ENCODE data around the gene TRAPPC14.
A peak's percentile ranks its signal among the peaks of the same experiment; 100 is the strongest.

The TRAPPC14 gene

DNA sequence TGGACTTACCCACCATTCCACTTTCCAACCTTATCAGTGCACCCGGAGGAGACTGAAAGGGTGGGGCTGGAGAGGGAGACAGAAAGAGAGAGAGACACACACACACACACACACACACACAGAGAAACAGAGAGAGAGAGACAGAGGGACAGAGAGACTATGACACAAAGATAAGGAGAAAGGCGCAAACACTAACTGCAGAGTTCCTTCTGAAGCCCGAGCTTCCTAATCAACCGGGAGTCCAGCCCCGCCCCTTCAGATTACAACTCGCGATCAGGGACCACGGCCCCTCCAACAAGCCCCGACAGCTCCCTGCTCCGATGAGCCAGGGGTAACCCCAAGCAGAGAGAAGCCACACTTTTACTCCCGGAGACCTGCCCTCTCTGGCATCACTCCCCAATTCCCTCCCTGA lies 9.4 kb upstream of the TRAPPC14 start:
- Histone ChIP-seq H3K9me3 (ENCODE audit: low read length) (no peaks in the 10 kb centered on the region), H3K4me1 (ENCODE audit: insufficient read depth, low read length) (peaks cover 23% of the 10 kb centered on the region), H3K27me3 (ENCODE audit: insufficient read depth, low read length) (no peaks in the 10 kb centered on the region), H3K4me3 (ENCODE audit: low read length) (peak overlapping the region; percentile 41), H2AFZ (ENCODE audit: low read depth, low read length) (no peak overlapping the region), H3K36me3 (ENCODE audit: insufficient read depth, low read length) (peaks cover 16% of the 10 kb centered on the region)

DNA sequence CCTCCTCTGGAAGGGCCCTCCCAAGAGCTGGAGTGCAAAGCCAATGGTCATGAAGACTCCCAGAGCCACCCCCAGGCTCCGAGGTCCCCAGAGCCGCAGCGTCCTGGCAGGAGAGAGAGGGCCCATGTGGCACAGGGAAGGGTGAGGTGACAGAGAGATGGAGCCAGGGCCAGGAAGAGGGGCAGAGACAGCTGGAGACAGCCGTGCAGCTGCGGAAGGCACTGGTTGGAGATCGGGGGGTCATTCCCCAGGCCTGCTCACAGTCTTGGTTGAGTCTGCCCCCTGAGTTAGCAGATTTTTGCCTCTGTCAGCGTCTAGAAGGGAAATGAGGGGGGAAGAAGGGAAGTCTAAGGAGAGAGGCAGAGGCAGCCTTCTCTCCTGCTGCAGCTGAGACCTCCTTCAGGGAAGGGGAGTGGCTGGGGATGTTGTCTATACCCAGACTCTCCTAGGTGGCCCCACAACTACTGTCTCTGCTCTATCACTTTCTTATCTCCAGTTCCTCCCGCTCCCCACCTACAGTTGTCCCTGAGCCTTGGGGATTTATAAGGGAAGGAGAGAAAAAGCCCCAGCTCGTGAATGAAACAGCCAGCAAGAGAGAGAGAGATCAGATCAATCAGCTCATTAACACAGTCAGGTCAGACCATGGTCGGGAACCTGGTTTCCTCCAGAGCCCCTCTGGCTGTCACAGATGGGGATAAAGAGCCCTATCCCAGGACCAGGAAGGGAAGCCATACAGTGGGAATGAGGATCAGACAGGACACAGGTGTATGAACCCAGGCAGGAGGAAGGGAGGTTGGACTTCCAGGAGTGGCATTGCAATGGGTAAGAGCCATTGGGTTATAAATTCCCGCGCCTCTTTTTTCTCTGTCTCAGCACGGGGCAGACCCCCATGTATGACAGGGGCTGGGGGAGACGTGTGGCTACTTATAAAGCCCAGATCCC lies 8.7 kb upstream of the TRAPPC14 start:
- Histone ChIP-seq H3K4me1 (ENCODE audit: insufficient read depth, low read length) (peaks cover 23% of the 10 kb centered on the region), H2AFZ (ENCODE audit: low read depth, low read length) (no peak overlapping the region), H3K9me3 (ENCODE audit: low read length) (no peaks in the 10 kb centered on the region), H3K27me3 (ENCODE audit: insufficient read depth, low read length) (no peaks in the 10 kb centered on the region), H3K36me3 (ENCODE audit: insufficient read depth, low read length) (peaks cover 16% of the 10 kb centered on the region), H3K4me3 (ENCODE audit: low read length) (peak overlapping the region; percentile 41)

DNA sequence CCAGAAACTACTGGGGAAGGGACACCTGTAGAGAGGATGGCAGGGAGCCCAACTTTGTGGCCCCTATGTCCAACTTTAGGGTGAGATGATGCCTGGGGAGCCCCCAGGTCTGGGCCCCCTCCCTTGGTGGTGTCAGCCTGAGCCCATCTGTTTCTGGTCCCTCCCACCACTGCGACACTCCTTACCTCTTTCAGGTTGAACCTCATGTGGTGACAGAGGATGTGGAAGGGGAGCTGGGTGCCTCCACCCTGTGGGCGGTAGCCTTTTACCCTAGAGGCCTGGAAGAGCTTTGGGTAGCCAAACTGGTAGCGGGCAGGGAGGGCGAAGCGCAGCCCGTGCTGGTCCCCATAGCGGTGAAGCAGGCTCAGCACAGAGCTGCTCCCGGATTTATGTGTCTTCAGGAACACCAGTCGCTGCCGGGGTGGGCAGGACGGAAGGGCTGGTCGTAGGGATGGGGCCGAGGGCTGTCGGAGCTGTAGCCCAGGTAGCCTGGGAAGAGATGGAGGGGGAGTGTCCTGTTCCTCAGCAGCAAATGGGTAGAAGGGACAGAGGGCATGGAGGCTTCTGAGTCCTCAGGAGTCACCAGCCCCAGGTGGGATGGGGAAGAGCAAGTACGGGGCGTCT lies 7.9 kb upstream of the TRAPPC14 start:
- Histone ChIP-seq H2AFZ (ENCODE audit: low read depth, low read length) (no peak overlapping the region), H3K27me3 (ENCODE audit: insufficient read depth, low read length) (no peaks in the 10 kb centered on the region), H3K4me3 (ENCODE audit: low read length) (no peak overlapping the region), H3K36me3 (ENCODE audit: insufficient read depth, low read length) (peaks cover 13% of the 10 kb centered on the region), H3K9me3 (ENCODE audit: low read length) (no peaks in the 10 kb centered on the region), H3K4me1 (ENCODE audit: insufficient read depth, low read length) (peaks cover 23% of the 10 kb centered on the region)

DNA sequence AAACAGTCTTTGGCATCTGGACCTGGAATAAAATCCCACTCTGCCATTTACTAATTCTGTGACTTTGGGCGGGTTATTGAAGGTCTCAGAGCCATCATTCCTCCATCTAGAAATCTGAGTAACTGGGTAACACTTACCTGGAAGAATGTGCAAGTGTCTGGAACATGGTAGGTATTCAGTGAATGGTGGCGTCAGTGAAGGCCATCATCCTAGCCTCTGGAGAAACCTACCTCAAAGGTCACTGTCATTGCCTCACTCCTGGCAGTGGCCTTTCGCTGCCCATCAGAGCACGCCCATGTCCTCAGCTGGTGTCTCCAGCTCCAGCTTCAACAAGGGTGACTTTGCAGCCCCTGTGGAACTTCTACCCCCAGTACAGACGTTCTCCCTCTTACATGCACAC lies 5.3 kb upstream of the TRAPPC14 start:
- Histone ChIP-seq H3K36me3 (ENCODE audit: insufficient read depth, low read length) (no peaks in the 10 kb centered on the region), H2AFZ (ENCODE audit: low read depth, low read length) (no peak overlapping the region), H3K4me3 (ENCODE audit: low read length) (no peak overlapping the region), H3K27me3 (ENCODE audit: insufficient read depth, low read length) (no peaks in the 10 kb centered on the region), H3K9me3 (ENCODE audit: low read length) (no peaks in the 10 kb centered on the region), H3K4me1 (ENCODE audit: insufficient read depth, low read length) (peaks cover 23% of the 10 kb centered on the region)

DNA sequence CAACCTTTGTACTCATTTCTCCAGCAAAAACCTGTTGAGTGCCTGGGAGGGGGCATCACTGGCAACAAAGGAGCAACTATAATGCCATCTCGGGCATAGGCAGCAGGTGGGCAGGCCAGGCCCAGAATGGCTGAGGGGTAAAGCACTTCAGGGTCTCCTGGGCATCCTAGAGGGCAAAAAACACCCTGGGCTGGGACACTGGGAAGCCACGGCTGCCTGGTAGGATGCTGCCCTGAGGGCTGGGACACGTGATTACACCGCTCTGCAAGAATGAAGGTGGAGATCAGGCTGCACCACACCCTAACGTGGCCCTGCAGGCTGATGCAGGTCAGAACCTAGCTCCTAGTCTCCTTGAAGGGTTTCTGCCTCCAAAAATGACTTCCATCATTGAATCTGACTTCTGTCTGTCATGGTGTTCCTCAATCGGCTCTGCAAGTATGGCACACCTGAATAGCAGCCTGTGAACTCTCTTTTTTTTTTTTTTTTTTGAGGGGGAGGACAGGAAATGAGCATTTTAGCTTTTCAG lies 4.5 kb upstream of the TRAPPC14 start:
- Histone ChIP-seq H3K9me3 (ENCODE audit: low read length) (no peaks in the 10 kb centered on the region), H2AFZ (ENCODE audit: low read depth, low read length) (no peak overlapping the region), H3K36me3 (ENCODE audit: insufficient read depth, low read length) (no peaks in the 10 kb centered on the region), H3K27me3 (ENCODE audit: insufficient read depth, low read length) (no peaks in the 10 kb centered on the region), H3K4me1 (ENCODE audit: insufficient read depth, low read length) (peaks cover 15% of the 10 kb centered on the region), H3K4me3 (ENCODE audit: low read length) (no peak overlapping the region)

DNA sequence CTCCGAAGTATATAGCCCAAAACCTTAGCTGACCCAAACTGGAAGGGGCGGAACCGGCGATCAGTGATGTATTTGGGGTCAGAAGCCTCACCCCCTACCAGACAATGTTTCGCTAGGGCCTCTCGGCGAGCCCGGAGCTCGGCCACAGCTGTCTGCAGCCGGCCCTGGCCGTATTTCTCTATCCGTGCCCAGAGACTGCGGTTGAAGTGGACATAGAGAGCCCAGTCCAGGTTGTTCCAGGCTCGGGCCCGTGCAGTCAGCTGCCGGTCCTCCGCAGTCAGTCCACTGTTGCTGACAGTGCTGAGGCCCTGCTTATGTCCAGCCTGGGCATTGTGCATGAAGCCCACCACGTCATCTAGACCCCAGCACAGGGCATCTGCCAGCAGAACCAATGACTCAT lies 1.5 kb upstream of the TRAPPC14 start:
- H3K4me1 ChIP-seq (ENCODE audit: insufficient read depth, low read length) = peaks cover 14% of the 10 kb centered on the region
- H3K9me3 ChIP-seq (ENCODE audit: low read length) = no peaks in the 10 kb centered on the region
- no peaks in the 10 kb centered on the region for H3K27me3 ChIP-seq (ENCODE audit: insufficient read depth, low read length)
- peaks cover 13% of the 10 kb centered on the region for H3K36me3 ChIP-seq (ENCODE audit: insufficient read depth, low read length)
- H3K4me3 ChIP-seq (ENCODE audit: low read length) = no peak overlapping the region
- no peak overlapping the region for H2AFZ ChIP-seq (ENCODE audit: low read depth, low read length)

DNA sequence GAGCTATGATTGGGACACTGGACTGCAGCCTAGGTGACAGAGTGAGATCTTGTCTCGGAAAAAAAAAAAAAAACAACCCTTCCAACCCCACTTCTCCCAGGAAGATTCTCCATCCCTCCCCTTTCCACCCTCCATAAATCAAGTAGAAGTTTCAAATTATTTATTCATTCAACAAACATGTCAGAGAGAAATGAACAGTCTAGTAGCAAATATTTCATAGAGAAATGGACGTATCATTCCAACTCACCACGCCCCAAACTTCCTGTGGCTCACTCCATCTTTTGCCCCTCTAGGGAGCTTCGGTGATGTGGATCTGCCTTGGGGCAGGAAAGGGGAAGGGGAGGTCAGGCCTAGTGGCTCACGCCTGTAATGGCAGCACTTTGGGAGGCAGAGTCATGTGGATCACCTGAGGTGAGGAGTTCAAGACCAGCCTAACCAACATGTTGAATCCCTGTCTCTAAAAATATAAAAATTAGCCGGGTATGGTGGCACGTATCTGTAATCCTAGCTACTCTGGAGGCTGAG lies 638 bp upstream of the TRAPPC14 start:
- peaks cover 20% of the 10 kb centered on the region for H3K36me3 ChIP-seq (ENCODE audit: insufficient read depth, low read length)
- H3K4me1 ChIP-seq (ENCODE audit: insufficient read depth, low read length) = peaks cover 14% of the 10 kb centered on the region
- no peaks in the 10 kb centered on the region for H3K9me3 ChIP-seq (ENCODE audit: low read length)
- peak overlapping the region; percentile 58 for H2AFZ ChIP-seq (ENCODE audit: low read depth, low read length)
- no peaks in the 10 kb centered on the region for H3K27me3 ChIP-seq (ENCODE audit: insufficient read depth, low read length)
- peak overlapping the region; percentile 80 for H3K4me3 ChIP-seq (ENCODE audit: low read length)

DNA sequence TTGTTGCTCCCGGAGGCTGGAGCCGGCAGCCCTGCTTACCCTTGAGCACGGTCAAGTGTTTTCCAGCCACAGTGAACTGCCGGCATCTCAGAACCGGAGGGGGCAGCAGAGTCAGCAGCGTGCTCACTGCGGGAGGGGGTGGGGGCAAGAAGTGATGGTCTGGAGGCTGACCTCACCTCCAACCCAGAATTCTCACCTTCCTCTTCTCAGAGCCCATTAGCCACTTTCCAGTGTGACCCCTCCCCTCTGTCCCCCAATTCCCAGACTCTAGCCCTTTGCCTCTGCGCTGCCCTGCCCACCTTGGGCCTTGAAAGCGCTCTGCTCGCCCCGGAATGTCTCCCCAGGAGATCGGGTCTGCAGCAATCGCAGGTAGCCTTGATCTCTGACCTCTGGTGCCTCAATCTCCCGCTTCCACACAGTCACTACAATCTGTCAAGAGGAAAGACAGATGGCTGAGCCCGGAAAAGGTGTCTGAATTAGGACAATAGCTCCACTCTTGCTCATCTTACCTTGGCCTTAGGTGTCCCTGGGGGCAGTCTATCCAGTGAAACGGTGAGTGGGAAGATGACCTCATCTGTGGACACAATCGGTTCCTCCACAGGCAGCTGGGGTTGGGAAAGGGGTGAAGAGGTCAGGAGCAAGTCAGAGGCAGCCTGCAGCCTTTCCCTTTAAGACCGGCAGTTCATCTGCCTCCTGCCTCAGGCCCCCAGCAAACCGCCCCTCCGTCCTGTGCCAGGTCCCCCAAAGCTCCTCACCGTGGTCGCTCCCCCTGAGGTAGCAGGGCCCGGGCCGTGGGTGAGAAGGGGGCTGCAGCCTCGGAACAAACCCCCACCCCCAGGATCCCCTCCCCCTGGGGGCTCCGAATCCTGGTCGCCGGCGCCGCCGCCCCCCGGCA lies 942 bp downstream of the TRAPPC14 start:
- Histone ChIP-seq H3K4me3 (ENCODE audit: low read length) (peak overlapping the region; percentile 80), H3K4me1 (ENCODE audit: insufficient read depth, low read length) (peaks cover 14% of the 10 kb centered on the region), H3K36me3 (ENCODE audit: insufficient read depth, low read length) (peaks cover 34% of the 10 kb centered on the region), H3K9me3 (ENCODE audit: low read length) (no peaks in the 10 kb centered on the region), H2AFZ (ENCODE audit: low read depth, low read length) (no peak overlapping the region), H3K27me3 (ENCODE audit: insufficient read depth, low read length) (no peaks in the 10 kb centered on the region)

DNA sequence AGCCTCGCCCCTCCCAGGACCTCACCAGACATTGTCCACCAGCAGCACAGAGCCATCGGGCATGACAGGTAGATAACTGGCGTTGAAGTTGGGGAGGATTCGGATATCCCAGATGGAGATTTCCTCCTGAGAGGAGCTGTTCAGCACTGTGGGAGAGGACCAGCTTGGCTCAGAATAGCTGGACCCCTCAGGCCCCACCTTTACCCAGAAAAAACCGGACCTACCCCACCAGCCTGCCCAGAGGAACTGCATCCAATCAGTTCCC lies 1.5 kb downstream of the TRAPPC14 start:
- Histone ChIP-seq H3K4me3 (ENCODE audit: low read length) (no peak overlapping the region), H2AFZ (ENCODE audit: low read depth, low read length) (no peak overlapping the region), H3K4me1 (ENCODE audit: insufficient read depth, low read length) (peaks cover 14% of the 10 kb centered on the region), H3K36me3 (ENCODE audit: insufficient read depth, low read length) (peaks cover 40% of the 10 kb centered on the region), H3K27me3 (ENCODE audit: insufficient read depth, low read length) (no peaks in the 10 kb centered on the region), H3K9me3 (ENCODE audit: low read length) (no peaks in the 10 kb centered on the region)

DNA sequence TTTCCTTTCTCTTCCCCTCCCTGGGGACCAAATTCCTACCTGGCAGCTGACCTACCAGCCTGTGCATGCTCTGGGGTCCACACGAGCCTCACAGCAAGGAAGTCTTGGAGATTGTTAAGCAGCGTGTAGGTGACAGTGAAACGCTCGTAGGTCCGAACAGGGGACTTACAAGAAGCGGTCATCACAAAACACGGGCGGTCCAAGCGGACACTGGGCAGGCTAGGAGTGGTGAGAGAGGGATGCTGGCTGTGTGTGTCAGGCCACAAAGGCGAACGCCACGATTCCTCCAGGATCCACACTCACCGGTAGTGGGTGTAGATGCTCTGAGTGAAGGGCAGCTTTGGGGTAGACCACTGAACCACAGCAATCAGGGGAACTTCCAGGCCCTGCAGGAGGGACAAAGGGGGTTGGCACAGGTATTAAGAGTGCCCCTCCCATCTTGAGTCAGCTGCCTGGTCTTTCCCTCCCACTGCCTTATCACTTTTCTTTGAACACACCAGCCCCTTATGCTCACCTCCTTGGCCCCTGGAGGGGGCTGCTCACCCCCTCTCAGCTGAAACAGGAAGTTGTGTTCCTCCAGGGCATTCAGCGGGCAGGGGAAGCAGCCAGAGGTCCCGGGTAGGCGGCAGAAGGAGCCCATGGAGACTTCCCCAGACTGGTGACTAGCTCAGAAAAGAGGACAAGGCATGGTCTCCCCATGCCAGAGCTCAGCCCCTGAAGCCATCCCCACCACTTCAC lies 2.0 kb downstream of the TRAPPC14 start:
- no peak overlapping the region for H3K4me3 ChIP-seq (ENCODE audit: low read length)
- H3K27me3 ChIP-seq (ENCODE audit: insufficient read depth, low read length) = no peaks in the 10 kb centered on the region
- peaks cover 43% of the 10 kb centered on the region for H3K36me3 ChIP-seq (ENCODE audit: insufficient read depth, low read length)
- no peak overlapping the region for H2AFZ ChIP-seq (ENCODE audit: low read depth, low read length)
- H3K4me1 ChIP-seq (ENCODE audit: insufficient read depth, low read length) = peaks cover 14% of the 10 kb centered on the region
- no peaks in the 10 kb centered on the region for H3K9me3 ChIP-seq (ENCODE audit: low read length)

DNA sequence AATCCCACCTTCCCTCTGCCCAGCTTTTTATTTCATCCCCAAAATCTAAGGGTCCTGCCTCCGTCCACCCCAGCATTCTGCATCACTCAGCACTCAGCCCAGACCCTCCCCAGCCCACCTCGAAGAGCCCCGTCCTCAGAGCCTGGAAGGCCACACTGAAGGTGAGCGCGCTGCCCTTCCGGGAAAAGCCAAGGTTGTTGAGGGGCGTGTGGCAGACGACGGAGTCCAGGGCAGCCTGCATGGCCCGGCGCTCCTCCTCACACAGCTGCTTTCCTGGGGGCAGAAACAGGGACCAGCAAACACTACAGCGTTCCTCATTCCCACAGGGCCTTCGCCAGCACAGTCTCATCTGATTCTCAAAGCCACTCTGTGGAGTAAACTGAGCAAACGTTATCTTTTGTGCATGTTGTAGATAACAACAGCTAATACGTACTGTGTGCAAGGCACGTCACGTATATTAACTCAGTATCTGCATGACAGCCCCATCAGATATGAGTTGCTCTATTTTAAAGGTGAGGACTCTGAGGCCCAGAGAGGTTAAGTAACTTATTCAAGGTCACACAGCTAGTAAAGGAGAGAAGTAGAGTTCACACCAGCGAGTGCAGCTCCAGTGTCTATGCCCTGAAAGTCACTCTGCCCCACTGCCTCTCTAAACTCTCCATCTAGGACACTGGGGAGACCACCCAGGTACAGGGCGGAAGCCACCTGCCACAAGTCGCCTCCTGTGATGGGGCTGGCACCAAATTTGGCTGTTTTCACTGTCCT lies 2.8 kb downstream of the TRAPPC14 start:
- no peak overlapping the region for H2AFZ ChIP-seq (ENCODE audit: low read depth, low read length)
- H3K4me3 ChIP-seq (ENCODE audit: low read length) = no peak overlapping the region
- peaks cover 43% of the 10 kb centered on the region for H3K36me3 ChIP-seq (ENCODE audit: insufficient read depth, low read length)
- no peaks in the 10 kb centered on the region for H3K9me3 ChIP-seq (ENCODE audit: low read length)
- no peaks in the 10 kb centered on the region for H3K27me3 ChIP-seq (ENCODE audit: insufficient read depth, low read length)
- H3K4me1 ChIP-seq (ENCODE audit: insufficient read depth, low read length) = peaks cover 14% of the 10 kb centered on the region

Measured in neuron (in vitro differentiated cells).